Measurements from ENCODE around the gene ZZZ3. TPM values are rescaled to one million over a fixed set of nuclear protein-coding genes. Genes with fewer than 3 reads are reported as not detected.

ZZZ3 gene
- total and polyA plus RNA-seq, 2 of the 13 experiments (the other 11 are each of a cell fraction or from before 2014, with no cell fraction given) = 18.1 to 50.2 TPM

DNA sequence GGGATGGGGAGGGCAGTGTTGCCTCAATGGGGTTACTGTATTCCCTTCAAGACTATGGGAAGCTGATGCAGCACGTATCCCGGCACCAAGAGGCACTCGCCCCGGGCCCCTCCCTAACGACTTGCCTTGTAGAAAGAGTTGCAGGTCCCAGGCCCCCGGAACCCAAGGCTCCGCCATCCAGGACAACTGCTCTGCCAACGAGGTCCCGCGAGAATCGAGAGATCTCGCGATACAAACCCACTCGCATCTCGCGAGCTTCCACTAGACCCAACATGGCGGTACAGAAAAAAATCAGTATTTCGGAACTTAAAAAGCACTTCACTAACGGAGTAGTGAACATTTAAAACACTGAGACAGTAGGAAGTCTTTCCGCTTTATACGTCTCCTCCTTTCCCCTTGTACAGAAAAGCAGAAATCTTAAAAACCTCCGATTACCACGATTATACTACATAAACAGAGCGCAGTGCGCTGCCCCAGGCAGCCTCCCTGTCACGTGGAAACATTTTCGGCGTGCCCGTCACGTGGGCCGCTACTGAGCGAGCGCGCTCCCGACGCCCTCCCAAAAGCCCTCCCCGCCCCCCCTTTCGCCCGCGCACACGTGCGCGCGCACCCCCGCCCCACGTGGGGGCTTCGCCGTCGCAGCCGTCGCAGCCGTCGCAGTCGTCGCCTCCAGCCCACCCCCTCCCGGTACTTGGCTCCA lies at the start of gene ZZZ3 (continued):
- TF ChIP-seq, protein P1, sequence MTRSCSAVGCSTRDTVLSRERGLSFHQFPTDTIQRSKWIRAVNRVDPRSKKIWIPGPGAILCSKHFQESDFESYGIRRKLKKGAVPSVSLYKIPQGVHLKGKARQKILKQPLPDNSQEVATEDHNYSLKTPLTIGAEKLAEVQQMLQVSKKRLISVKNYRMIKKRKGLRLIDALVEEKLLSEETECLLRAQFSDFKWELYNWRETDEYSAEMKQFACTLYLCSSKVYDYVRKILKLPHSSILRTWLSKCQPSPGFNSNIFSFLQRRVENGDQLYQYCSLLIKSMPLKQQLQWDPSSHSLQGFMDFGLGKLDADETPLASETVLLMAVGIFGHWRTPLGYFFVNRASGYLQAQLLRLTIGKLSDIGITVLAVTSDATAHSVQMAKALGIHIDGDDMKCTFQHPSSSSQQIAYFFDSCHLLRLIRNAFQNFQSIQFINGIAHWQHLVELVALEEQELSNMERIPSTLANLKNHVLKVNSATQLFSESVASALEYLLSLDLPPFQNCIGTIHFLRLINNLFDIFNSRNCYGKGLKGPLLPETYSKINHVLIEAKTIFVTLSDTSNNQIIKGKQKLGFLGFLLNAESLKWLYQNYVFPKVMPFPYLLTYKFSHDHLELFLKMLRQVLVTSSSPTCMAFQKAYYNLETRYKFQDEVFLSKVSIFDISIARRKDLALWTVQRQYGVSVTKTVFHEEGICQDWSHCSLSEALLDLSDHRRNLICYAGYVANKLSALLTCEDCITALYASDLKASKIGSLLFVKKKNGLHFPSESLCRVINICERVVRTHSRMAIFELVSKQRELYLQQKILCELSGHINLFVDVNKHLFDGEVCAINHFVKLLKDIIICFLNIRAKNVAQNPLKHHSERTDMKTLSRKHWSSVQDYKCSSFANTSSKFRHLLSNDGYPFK (CRISPR knock-in tag; IDR thresholded peaks at IDR 0.05; ENCODE audit: borderline replicate concordance) = peak; percentile 38; the same call in 1 of the 2 replicates
- TF ChIP-seq, protein P2, sequence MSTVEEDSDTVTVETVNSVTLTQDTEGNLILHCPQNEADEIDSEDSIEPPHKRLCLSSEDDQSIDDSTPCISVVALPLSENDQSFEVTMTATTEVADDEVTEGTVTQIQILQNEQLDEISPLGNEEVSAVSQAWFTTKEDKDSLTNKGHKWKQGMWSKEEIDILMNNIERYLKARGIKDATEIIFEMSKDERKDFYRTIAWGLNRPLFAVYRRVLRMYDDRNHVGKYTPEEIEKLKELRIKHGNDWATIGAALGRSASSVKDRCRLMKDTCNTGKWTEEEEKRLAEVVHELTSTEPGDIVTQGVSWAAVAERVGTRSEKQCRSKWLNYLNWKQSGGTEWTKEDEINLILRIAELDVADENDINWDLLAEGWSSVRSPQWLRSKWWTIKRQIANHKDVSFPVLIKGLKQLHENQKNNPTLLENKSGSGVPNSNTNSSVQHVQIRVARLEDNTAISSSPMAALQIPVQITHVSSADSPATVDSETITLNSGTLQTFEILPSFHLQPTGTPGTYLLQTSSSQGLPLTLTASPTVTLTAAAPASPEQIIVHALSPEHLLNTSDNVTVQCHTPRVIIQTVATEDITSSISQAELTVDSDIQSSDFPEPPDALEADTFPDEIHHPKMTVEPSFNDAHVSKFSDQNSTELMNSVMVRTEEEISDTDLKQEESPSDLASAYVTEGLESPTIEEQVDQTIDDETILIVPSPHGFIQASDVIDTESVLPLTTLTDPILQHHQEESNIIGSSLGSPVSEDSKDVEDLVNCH (CRISPR knock-in tag; IDR thresholded peaks at IDR 0.05) = no peak
- no peak for TF ChIP-seq ZNF44 (CRISPR knock-in tag; IDR thresholded peaks at IDR 0.05)
- TF ChIP-seq KLF16 (CRISPR knock-in tag; IDR thresholded peaks at IDR 0.05) = peak in 1 of 2 experiments; percentile 60; a peak in 2 of 4 replicates
- no peak for TF ChIP-seq PRPF4 (IDR thresholded peaks at IDR 0.05; ENCODE audit: low read depth, low read length, poor library complexity, severe bottlenecking)
- no peak for TF ChIP-seq MYNN (CRISPR knock-in tag; IDR thresholded peaks at IDR 0.05; ENCODE audit: low read depth)
- no peak; the same call in 1 of the 2 replicates for TF ChIP-seq ZNF674 (CRISPR knock-in tag; IDR thresholded peaks at IDR 0.05; ENCODE audit: low read depth)
- TF ChIP-seq ZNF713 (CRISPR knock-in tag; IDR thresholded peaks at IDR 0.05) = no peak
- no peak for TF ChIP-seq NFATC3 (CRISPR knock-in tag; IDR thresholded peaks at IDR 0.05)
- no peak for TF ChIP-seq DPF2 (CRISPR knock-in tag; IDR thresholded peaks at IDR 0.05; ENCODE audit: borderline replicate concordance, low read depth)
- TF ChIP-seq ZNF446 (CRISPR knock-in tag; IDR thresholded peaks at IDR 0.05) = peak; percentile 85; the same call in 1 of the 2 replicates
- TF ChIP-seq, protein P3, sequence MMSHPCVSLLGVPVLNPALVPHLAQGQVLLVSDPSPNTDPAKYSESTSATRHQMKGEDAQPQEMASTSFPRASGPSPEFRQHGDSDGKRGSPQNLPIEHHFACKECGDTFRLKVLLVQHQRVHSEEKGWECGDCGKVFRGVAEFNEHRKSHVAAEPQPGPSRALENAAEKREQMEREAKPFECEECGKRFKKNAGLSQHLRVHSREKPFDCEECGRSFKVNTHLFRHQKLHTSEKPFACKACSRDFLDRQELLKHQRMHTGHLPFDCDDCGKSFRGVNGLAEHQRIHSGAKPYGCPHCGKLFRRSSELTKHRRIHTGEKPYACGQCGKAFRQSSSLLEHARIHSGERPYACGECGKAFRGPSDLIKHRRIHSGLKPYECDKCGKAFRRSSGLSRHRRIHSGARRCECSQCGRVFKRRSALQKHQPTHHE (CRISPR knock-in tag; IDR thresholded peaks at IDR 0.05; ENCODE audit: borderline replicate concordance) = peak; percentile 71; the same call in 1 of the 2 replicates
- TF ChIP-seq, protein P4, sequence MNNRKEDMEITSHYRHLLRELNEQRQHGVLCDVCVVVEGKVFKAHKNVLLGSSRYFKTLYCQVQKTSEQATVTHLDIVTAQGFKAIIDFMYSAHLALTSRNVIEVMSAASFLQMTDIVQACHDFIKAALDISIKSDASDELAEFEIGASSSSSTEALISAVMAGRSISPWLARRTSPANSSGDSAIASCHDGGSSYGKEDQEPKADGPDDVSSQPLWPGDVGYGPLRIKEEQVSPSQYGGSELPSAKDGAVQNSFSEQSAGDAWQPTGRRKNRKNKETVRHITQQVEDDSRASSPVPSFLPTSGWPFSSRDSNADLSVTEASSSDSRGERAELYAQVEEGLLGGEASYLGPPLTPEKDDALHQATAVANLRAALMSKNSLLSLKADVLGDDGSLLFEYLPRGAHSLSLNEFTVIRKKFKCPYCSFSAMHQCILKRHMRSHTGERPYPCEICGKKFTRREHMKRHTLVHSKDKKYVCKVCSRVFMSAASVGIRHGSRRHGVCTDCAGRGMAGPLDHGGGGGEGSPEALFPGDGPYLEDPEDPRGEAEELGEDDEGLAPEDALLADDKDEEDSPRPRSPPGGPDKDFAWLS (CRISPR knock-in tag; IDR thresholded peaks at IDR 0.05; ENCODE audit: borderline replicate concordance) = no peak
- no peak for TF ChIP-seq HNRNPUL1 (IDR thresholded peaks at IDR 0.05; ENCODE audit: low read depth, low read length)
- no peak for TF ChIP-seq ZNF563 (CRISPR knock-in tag; IDR thresholded peaks at IDR 0.05)
- TF ChIP-seq, protein P5, sequence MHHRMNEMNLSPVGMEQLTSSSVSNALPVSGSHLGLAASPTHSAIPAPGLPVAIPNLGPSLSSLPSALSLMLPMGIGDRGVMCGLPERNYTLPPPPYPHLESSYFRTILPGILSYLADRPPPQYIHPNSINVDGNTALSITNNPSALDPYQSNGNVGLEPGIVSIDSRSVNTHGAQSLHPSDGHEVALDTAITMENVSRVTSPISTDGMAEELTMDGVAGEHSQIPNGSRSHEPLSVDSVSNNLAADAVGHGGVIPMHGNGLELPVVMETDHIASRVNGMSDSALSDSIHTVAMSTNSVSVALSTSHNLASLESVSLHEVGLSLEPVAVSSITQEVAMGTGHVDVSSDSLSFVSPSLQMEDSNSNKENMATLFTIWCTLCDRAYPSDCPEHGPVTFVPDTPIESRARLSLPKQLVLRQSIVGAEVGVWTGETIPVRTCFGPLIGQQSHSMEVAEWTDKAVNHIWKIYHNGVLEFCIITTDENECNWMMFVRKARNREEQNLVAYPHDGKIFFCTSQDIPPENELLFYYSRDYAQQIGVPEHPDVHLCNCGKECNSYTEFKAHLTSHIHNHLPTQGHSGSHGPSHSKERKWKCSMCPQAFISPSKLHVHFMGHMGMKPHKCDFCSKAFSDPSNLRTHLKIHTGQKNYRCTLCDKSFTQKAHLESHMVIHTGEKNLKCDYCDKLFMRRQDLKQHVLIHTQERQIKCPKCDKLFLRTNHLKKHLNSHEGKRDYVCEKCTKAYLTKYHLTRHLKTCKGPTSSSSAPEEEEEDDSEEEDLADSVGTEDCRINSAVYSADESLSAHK (CRISPR knock-in tag; IDR thresholded peaks at IDR 0.05; ENCODE audit: borderline replicate concordance) = no peak

Measured in HepG2 (cell line).